HTERT RPE-1 (cell line): ENCODE data around the gene BBS9.

Experiments used
- in situ Hi-C: fragments of 300-500 bp; cut with MboI; formaldehyde crosslinking; loops from 4 replicates; pipeline ENCODE4 v1.14.3; 2020; ENCODE audit warnings: low sequenced_read_pairs

BBS9 gene

DNA sequence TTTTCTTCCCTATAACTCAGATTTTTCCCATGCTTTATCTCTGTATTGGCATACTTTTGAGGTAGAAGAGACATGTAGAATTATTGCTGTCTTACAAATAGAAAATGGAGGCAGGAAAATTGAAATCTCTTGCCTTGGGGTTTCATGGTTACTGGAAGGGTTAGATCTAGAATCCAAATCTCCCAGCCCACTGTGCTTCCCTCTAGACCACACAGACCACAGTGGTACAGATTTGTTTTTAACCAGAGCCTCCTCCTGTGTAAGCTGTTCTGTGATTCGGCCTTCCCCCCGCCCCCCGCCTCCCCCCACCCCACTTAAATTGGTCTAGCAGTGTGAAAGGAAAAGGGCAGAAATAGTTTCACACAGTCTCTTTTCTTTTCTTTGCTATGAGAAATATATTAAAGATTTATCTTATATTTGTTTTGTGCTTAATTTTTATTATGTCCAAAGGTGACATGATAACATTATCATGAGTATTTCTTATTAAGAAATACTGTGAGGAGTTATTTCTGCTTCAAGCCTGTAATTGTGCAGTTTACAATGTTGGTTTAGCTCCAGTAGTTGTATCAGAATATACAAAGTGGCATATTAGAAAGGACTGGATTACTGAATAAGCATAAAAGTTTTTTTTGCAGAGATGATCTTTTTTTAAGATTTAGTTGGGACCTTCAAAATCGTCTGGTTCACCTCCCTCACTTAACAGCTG lies 407.2 kb downstream of the BBS9 start:
- in situ Hi-C loops, result no loop called here

DNA sequence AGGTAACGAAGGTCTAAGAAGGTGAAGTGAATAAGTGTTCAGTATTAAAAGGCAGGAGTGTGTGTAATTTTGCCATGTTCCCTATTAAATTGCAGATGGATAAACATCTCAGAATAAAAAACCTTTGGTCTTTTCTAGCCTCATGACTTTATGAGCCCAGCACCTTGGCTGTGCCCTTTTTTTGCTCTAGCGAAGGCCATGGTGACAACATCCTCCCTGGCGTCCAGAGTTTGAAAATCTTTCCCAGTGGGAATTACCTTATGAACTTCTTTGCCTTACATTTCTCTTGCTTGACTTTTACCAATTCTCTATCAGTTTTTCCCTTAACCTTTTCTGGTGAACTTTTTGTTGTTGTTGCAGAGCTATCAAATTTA lies 407.7 kb downstream of the BBS9 start:
- in situ Hi-C loops, result no loop called here

DNA sequence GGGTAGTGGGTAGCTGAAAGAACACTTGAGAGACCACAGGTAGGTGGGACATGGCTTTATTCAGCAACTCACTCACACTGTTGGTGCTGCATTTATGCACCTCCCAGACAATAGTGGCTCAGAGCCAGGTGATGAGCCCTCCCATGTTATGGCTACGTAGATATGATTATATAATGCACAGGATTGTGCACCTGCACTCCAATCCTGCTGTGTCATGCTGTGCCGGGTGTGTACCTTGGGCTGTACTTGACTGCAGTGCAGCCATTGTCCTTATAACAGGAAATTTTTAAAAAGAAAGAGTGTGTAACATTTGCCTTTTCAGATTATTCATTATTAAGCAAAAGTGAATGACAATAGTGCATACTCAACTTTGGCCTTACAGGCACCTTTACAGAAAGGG lies 409.8 kb downstream of the BBS9 start:
- in situ Hi-C loops, result no loop called here

DNA sequence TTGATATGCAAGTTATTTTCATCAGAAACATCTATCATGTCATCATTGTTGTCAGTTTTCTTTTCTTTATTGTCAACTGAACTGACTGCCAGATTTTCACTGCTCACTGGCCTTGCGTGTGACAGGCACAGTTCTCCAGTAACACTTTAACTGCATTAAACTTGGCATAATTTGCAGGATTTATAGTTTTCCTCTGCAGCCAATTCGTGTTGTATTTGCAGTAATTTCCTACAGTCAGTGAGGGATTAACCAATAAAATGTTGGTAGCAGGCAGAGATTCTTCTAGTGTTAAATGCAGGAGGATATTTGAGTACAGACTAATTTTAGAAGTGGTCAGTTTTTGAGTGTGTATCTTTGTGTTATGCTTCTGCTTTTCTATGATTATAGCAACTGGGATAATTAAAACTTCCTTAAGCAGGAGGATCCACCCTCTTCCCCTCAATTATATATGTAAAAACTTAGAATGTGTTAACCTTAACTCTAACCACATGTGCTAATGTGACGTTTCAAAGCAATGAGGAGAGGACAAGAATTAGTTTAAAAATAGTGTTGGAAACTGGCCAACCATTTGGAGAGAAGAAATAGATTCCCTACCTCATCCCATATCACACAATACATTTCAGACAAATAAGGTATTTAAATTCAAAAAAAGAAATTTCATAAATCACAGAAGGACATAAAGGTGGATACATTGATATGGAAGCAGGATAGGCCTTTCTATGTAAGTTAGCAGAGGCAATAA lies 410.5 kb downstream of the BBS9 start:
- in situ Hi-C loops, result no loop called here

DNA sequence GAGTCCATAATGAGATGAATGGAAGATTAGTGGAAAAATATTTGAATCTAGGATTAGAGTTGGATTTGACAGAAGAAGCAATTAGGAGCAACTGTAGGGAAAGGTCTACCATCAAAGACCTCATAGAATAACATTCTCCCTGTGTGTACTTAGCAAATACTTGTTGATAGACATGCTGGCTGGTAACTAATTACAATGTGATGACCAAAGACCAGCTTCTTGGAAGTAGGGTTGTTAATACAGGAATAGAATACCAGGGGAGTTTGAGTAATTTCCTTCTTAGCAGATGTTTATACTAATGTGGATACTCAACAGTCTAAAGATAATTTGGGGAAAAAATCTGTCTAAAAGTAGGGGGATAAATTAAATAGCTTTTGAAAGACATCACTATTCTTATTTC lies 418.5 kb downstream of the BBS9 start:
- in situ Hi-C loops, result no loop called here

DNA sequence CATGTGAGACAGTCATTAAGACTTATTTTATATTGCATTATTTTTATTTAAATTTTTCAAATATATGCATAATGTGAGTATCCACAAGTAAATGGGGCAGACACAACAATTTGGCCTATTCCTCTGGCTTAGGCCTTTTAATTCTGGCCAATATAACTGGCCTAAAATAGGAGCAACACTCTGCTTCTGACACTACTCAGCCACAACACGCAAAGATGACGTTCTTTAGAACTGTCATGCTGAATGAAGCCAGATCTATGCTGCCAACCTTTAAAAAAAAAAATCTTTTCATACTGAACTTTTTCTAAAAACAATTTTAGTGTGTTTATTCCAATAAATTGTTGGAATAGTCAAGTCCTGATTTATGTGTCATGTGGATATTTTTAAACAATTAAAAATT lies 421.0 kb downstream of the BBS9 start:
- in situ Hi-C loops, result no loop called here

DNA sequence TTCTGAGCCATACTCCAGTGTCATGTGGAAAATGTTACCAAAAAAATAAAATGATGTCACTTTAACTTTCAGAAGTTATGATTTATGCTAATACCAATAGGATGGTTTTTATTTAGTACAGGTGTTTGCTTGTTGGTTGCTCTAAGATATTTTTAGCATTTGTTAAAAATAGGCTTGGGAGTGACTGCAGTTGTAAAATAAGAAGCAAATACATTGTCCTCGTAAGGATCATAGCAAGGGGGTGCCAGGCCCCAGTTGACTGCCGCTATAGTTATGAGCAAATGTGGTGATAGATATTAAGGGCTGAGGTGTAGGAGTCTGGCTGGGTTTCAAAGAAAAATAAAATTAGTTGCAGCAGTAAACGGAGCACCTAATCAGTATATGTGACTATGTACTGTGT lies 421.6 kb downstream of the BBS9 start:
- in situ Hi-C loops, result no loop called here

DNA sequence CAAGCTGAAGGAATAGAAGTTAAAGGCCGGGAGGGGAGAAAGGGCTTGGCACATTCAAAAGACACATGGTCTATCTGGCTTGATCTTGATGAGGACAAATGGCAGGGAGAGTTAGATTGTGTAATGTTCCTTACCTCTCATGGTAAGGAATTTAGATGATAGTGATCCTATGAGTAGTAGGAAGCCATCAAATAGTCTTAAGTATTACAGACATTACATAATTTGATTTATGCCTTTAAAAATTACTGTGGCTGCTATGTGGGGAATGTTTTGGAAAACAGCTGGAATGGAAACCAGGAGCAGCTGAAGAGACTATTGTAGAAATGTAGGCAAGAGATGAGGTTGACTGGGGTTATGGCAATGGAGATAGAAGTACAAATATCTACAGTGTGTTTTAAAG lies 424.7 kb downstream of the BBS9 start:
- in situ Hi-C loops, result no loop called here

DNA sequence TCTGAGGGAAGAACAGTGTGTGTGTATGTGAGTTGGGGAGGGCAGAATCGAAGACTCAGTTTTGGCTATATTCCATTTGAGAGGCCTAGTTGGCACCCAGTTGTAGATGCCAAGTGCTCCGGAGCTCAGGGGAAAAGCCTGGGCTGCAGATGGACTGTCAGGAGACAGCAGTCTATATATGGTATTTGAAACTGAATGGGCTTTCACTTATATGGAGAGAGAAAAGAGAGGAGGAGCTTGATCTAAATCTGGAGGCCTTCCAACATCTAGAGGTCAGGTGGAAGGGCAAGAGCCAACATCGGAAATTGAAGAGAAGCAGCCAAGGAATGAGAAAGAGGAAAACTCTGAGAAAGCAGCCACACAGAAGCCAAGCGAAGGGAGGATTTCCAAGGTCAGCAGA lies 425.2 kb downstream of the BBS9 start:
- in situ Hi-C loops, result no loop called here

DNA sequence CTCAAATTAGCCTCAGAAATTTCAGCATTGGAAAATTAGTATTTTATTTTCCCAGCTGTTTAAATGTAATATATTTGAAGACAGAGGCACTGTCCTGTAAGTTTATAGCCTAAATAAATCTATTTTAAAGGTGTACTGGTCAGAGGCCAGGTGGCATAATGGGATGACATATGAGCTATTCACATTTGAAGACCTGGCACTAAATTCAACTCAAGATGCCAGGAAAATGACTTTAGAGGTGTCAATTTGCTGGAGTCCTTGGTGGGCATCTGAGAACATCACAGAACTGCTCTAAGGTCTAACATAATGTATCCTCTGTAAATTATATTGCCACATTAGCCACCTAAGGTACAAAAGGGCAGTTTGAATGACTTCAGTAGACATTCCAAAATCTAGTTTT lies 427.1 kb downstream of the BBS9 start:
- in situ Hi-C loops, result no loop called here

DNA sequence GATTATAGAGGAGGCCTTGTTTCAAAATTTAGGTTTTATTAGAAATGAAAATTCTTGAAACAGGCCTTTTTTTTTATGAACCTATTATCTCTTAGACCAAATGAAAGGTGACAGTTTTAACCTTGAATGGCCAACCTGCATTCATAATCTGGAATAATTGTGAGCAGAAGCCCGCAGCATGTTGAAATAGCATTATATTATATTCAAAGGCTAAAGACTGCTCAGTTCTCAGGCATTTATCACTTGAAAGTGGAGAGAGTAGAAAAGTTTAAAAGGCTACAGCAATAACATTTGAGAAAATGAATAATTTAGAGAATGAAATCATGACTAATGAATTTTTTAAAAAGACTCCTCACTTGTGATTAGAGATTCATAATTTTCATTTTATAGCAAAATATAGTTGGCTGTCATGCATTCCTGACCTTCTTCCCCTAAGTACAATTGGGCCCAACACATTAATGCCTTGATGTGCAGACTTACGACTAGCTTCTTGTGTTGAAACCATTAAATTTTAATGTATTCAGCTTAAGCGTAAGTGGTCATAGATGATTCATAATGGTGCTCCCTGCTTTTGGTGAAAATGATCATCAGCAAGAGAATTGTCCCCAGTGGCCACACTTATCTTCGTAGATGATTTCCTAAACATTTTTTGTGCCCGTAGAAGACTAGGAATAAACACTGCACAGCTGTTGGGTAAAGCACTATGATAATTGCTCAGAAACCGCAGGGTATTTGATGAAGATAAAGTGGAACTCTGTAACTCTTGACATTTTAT lies 429.4 kb downstream of the BBS9 start:
- in situ Hi-C loops, result no loop called here

DNA sequence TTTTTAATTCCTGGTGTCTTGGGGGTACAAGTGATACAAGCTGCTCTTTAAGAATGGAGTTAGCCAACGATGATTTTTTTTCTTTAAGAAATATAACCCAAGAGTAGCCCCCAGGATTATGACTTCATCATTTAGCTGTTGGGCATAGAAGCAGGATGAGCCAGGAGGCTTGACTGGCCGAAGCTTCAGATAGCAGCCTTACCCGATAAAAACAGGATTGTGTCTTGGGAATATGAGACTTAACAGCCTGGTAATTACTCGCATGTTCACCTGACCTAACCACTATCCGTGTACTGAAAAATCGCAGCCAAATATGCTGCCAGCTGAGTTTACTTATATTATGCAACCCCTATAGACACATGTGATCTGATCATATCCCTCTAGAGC lies 430.0 kb downstream of the BBS9 start:
- in situ Hi-C loops, result no loop called here

DNA sequence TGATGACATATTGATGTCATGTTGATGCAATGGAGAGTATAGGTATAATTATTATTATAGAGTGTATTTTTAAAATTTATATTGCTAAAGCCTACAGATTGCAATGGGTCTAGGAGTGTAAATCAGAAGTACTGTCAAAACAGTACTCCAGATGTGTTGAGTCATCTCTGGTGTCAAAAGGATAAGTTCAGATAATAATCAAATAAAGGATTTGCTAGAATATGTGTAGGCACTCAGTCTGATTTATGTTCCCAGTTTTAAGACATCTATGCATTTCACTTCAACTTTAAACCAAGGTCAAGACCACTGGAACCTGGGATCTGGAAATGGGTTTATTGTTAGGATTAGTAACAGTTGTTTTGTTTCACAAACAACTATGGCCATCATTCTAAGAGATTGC lies 433.6 kb downstream of the BBS9 start:
- in situ Hi-C loops, result no loop called here

DNA sequence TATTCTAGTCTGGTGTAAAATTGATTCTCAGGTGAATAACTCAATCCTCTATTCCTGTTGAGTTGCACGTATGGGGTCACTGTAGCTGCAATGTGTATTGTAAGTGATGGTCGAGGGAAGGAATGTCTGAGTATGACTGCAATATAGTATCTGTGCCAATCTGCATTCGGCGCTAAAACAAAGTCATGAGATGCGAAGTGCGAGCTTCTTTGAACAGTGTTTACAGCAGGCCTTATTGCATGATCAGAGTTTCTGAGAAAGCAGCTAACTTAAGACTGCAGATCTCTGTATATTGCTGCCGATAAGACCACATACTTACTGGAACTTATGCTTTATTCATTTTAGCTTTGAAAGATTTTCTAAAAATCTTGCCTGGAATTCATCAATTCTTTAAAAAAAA lies 434.3 kb downstream of the BBS9 start:
- in situ Hi-C loops, result no loop called here

DNA sequence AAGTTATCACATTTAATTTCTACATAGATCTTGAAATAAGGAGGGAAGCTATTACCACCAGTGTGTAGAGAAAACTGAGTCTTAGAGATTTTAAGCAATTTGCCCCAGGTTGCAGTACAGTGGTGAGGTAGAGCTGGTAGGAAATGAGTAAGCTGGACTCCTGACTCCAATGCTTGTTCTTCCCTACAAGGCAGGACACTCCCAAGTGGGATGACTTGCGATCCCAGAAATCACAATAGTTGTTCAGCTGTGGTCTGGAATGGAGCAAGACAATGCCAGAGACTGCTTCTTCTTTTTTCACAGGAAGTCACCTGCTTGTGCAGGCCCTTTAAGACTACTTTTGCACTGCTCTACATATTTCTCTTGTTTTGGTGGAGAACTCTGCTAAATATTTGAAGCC lies 448.8 kb downstream of the BBS9 start:
- in situ Hi-C loops, result no loop called here

DNA sequence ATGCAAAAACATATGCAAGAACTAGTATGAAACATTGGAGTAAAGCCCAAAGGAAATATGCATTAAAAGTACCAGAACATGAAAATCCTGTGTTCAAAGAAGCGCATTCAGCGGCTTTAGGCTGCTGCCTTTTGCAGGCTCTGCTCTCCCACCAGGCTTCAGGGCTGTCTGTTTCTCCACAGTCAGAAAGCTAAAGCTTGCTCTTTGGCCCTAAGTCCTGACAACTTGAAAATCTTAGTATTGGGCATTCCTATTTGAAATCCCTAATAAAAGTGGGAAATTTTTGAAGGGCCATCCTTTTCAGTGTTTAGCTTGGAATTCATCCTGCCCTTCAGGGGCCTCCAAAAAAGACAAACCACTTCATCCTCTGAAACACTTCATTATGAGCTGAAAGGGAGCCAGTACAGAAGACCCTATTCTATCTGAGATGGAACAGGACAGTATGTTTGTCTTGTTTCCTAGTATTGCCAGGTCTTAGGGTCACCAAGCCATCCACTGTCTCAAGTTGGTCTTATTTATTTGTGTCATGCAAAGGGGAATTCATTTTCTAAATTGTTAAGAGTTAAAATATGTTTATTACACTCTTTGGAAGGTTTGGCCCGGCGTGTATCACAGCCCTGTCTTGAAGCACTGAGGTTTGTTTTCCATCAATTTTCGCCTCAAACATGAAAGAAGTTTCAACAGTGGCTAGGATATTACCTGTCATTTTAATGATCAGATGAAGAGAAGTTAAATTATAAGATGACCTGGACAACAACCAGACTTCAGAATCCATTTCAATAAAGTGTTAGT lies 449.7 kb downstream of the BBS9 start:
- in situ Hi-C loops, result no loop called here

DNA sequence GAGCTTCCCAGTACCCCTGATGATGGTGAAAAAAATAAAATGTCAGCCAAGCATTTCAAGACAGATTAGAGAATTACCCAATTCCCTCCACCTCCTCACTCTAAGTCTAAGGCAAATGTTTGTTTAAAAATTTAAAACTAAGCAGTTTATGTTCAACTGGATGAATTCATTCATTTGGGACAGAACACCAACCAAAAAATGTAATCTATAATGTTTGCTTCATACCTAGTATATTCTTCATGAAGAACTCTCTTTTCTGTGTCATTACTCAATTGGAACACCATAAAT lies 450.3 kb downstream of the BBS9 start:
- in situ Hi-C loops, result no loop called here

DNA sequence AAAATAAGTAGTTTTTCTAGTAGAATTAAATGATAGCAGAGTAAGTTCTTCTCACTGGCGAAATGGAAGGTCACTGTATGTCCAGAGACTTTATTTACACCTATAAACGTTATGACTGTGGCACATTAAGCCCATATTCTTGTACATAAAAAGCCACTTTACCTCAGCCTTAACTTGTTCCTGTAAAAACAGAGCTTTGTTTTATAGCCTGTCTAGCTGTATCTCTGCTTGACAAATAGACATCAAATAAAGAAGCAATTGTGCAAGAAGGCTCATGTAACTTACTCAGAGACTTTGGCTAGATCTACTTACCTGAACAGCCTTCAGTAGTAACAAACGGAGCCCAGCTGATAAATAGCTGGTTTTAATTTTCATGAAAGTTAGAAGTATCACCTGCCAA lies 451.9 kb downstream of the BBS9 start:
- in situ Hi-C loops, result no loop called here

DNA sequence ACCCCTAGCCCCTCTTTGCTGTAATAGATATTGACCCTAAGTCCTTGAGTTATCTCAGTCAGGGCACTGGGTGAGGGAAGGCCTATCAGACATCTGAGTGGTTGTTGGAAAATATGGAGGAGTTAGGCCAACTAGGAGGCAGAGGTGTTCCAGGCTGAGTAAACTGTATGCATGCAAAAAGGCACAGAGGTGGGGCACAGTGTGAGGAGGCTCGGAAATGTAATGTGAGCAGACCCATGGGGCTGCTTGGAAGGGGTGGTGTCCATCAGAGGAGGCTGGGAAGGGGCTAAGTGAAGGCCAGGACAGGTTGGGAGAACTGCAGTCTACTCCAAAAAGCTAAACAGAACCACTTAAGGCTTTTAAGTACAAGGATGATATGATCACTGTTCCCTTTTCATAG lies 452.7 kb downstream of the BBS9 start:
- in situ Hi-C loops, result no loop called here

DNA sequence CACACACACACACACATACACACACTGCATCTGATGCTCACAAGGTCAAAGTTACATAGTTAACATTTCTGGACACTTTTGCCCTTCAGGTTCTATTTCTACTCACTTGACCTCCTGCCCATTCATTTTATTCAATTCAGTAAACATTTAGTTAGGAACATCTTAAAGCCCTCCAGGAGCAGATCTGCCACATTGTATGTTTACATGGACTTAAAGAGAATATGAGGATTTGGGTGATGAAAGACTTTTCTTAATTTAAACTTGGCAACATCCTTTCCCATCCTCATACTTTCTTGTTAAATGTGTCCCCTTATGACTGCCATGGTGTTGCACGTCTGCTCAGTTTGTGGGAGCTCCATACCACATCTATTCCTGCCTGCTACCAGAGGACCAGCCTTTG lies 453.2 kb downstream of the BBS9 start:
- in situ Hi-C loops, result no loop called here

DNA sequence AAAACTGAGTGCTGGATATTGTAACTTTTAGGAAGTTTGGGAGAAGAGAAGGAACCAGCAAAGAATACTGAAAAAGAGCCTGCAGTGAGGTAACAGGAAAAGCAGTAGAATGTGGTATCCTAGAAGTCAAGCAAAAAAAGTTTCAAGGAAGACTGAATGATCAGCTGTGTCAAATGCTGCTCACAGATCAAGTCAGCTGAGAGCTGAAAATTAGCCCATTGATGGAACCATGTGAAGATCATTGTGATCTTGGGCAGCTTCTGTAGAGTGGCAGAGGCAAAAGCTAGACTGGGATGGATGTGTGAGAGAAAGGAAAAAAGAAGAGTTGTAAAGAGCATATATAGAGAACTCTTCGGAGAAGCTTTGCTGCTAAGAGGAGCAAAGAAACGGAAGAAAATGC lies 460.5 kb downstream of the BBS9 start:
- in situ Hi-C loops, result no loop called here

DNA sequence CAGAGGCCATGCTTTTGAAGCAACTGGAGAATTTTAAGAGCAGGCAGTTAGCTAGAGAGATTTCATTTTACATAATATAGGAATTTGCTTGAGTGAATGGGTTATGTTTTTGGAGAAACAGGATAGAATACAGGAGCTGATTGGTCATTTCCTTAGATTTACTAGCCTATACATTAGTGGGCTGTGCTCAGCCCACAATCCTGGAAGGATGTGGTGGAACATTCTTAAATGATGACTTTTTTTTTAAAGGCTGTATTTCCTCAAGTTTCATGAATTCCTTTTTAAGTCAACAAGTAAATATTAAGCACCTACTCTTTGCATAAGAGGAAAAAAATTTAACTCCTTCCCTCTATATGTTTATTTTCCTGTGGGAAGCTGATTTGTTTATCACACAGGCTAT lies 461.6 kb downstream of the BBS9 start:
- in situ Hi-C loops, result no loop called here
